Stimulated activated CD4-positive, alpha-beta T cell treated with anti-CD3 and anti-CD28 coated beads, Interleukin-2, amount 100 ng/mL, for 24 hours (primary cell): Measurements from ENCODE around the gene CRKL.
"Not testable (repeated sequence)": the region's sequence is repeated elsewhere in the genome, so short reads cannot be mapped to it uniquely, and the experiment has no call there.

Experiments used
- DNase-seq, 2 donors: peaks; one replicate each; pipeline ENCODE4 v3.0.0-alpha.2; 2020

CRKL gene

DNA sequence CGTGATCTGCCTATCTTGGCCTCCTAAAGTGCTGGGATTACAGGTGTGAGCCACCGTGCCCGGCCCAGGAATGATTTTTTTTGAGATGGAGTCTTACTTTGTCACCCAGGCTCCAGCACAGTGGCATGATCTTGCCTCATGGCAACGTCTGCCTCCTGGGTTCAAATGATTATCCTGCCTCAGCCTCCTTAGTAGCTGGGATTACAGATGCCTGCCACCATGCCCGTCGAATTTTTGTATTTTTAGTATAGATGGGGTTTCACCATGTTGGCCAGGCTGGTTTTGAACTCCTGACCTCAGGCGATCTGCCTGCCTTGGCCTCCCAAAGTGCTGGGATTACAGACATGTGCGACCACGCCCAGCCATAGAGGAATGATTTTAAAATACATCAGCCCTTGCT lies 17.8 kb downstream of the CRKL start:
- not testable (repeated sequence) for DNase-seq

DNA sequence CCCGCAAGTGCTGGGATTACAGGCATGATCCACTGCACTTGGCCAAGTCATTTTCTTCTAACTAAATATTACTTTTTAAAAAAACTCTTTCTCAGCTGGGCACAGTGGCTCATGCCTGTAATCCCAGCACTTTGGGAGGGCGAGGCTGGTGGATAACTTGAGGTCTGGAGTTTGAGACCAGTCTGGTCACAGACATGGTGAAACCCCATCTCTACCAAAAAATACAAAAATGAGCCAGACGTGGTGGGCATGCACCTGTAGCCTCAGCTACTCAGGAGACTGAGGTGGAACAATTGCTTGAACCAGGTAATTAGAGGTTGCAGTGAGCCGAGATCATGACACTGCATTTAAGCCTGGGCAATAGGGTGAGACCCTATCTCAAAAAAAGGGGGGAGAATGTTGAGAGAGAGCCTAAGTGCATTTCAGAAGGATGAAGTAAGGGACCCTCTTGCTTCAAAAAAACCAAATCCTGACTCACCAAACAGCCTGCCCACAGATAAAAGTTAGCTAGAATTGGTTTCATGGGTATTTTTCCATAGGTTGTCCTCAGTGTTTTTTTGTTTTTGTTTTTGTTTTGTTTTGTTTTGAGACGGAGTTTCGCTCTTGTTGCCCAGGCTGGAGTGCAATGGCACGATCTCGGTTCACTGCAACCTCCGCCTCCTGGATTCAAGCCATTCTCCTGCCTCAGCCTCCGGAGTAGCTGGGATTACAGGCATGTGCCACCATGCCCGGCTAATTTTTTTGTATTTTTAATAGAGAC lies 18.8 kb downstream of the CRKL start:
- not testable (repeated sequence) for DNase-seq

DNA sequence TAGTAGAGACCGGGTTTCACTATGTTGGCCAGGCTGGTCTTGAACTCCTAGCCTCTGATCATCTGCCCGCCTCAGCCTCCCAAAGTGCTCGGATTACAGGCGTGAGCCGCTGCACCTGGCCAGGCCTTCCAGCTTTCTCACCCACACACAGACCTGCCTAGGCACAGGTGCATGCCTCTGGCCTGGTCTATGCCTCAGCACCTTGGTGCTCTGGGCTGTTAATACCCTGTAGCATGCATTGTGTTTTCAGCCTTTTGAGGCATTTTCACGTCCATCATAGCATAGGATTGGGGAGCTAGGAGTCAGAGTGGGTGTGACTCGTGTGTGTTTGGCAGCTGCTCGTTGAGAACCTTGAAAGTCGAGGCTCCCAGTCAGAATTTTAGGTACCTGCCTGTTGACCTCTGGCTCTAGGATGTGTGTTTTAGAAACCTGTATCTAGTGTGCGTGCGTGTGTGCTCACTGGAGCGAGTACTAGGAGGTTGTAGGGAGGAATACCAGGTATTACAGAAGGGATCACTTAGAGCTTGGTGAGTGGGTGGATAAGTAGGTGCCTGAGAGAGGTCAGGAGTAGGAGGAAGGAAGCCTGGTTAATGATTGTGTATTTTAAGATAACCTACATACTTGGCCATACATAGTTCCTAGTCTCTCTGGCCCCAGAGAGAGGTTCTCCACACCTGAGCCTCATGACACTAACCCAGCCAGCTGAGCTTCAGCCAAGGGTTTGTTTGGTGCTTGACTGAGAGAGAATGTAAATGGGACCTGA lies 20.0 kb downstream of the CRKL start:
- DNase-seq = no peak

DNA sequence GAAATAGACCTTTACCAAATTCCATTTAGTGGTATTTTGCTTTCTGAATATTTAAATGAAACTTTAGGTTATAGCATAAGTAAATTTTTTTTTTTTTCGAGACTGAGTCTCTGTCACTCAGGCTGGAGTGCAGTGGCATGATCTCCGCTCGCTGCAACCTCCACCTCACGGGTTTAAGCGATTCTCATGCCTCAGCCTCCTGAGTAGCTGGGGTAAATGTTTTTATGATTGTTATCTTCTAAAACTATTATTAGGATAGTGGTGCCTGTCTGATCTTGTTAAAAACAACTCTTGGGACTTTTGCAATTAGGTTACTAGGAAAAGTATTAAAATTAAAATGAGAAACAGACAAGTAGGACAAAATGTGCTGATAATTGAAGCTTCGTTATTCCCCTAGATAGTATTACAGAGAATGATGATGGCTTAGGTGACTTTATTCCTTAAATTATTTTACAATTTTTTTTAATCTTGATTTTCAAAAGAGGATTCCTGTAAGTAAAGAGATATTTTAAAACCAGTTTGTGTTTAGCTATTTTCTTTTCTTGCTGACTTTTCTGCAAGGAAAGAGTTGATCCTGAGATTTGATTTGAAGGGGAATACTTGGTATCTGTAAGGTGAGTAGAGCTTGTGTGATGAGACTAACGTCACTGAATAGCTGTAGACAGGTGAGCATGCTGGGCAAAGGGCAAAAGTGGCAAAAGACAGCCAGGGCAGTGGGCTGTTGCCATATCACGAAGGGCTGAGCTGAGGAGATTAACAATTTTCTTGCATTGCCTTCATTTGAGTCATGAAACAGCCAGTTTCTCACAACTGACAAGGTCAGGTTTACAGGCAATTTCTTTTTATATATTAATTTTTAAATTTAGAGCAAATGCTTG lies 20.8 kb downstream of the CRKL start:
- DNase-seq = no peak

DNA sequence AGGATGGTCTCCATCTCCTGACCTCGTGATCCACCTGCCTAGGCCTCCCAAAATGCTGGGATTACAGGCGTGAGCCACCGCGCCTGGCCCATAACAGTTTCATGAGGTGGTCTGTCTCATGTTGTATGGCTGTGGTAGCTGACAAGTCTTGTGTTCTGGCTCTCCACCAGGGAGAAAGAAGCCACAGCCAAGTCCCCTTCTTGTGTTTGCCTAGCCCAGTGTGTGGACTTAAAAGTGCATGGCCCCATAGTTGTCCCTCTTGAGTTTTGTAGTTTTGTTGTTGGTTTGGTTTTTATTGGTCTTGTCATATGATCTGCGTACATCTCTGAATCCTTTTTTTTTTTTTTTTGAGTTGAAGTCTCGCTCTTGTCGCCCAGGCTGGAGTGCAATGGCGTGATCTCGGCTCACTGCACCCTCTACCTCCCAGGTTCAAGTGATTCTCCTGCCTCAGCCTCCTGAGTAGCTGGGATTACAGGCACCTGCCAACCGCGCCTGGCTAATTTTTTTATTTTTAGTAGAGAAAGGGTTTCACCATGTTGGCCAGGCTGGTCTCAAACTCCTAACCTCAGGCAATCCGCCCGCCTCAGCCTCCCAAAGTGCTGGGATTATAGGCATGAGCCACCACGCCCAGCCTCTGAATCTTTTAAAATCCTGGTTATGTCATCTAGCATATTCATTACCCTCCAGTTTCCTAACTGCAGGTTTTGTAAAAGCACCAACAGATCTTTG lies 22.4 kb downstream of the CRKL start:
- DNase-seq = not testable (repeated sequence)

DNA sequence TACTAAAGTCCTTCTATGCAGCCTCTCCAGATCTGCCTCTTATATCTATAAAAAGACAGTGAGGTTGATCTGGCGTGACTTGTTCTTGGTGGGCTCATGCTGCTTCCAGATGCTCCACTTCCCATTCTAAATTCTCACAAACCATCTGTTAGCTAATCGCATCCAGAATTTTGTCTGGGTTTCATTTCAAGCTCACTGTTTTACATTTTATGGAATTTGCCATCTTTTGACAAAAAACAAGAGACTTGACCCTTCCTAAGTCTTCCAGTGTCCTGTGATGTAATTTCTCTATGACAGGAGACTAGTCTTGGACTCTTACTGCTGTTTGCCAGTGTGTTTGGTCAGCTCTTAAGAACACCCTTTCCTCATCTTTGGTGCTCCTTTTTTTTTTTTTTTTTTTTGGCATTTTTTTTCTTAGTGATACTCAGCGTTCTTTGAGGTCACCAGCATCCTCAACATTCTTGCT lies 23.0 kb downstream of the CRKL start:
- DNase-seq = no peak

DNA sequence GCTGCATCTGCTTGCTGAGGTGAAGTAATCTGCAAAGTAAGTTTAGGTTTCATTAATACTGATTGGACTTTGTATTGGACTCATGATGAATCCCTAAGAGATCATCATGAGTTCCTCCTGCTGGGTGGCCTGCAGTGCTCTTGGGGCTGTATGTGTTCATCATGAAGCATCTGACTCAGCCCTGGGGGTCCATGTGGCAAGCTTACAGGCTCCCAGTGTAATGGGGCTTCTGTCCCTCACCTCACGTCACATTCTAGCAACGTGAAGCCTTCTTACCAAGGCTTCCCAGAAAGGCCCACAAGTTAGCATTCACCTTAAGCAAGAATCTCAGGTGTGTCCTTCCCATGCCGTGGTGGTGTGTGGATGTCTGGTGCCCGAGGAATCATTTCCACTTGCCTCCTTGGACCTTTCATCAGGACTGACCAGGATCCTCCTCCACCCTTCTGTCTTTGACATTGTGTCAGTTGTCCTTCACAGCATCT lies 23.7 kb downstream of the CRKL start:
- no peak for DNase-seq

DNA sequence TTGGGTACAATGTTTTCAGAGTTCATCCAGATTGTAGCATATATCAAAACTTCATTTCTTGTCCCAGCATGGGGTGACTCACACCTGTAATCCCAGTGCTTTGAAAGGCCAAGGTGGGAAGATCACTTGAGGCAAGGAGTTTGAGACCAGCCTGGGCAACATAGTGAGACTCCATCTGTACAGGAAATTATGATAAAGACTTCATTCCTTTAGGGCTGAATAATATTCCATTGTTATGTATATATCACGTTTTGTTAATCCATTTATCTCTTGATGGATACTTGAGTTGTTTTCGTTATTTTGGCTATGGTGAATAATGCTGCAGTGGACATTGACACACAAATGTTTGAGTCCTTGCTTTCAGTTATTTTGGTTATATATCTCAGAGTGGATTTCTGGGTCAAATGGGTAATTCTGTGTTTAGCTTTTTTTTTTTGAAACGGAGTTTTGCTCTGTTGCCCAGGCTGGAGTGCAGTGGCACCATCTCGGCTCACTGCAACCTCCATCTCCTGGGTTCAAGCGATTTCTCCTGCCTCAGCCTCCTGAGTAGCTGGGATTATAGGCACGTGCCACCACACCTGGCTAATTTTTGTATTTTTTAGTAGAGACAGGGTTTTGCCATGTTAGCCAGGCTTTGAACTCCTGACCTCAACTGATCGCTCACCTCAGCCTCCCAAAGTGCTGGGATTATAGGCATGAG lies 25.1 kb downstream of the CRKL start:
- DNase-seq = not testable (repeated sequence)

DNA sequence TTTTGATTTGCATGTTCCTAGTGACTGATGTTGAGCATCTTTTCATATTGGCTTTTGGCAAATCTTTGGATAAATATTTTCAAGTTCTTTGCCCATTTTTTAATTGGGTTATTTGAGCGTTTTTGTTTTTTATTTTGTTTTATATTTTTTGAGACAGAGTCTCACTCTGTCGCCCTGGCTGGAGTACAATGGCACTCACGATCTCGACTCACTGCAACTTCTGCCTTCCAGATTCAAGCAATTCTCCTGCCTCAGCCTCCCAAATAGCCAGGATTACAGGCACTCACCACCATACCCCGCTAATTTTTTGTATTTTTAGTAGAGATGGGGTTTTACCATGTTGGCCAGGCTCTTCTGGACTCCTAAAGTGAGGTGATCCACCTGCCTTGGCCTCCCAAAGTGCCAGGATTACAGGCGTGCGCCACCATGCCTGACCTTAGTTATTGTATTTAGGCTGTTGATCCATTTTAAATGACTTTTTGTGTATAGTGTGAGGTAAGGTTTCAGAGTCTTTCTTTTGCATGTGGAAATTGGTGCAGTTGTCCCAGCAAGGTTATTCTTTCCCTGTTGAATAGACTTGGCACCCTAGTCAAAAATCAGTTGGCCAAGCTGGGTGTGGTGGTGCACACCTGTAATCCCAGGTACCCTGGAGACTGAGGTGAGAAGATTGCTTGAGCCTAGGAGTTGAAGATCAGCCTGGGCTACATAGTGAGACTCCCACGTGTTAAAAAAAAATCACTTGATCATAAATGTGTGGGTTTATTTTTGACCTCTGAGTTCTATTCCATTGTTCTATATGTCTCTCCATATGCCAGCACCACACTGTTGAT lies 26.1 kb downstream of the CRKL start:
- no peak for DNase-seq

DNA sequence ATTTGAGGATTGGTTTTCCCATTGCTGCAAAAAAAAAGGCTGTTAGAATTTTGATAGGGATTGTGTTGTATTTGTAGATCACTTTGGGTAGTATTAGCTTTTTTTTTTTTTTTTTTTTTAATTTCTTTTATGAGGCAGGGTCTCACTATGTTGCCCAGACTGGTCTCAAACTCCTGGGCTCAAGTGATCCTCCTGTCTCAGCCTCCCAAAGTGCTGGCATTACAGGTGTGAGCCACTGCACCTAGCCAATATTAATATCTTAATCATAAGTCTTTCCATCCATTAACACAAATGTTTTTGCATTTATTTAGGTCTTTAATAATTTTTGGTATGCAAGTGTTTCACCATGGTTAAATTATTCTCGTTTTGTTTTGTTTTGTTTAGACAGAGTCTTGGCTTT lies 26.8 kb downstream of the CRKL start:
- DNase-seq = no peak

DNA sequence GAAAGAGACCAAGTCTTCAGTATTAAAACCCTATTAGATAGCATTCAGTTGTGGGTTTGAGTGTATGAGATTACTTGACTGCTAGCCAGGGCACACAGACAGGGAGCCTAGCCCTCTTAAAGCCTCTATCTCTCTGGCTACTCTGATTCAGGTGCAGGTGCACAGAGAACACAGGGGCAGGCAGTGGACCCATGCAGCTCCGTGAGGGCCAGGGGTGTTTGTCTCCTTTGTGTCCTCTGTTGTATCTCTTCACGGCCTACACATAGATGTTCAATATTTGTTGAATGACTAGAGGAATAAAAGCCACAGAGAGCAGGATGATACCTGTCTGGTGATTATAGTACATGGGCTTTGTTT lies 28.3 kb downstream of the CRKL start:
- no peak for DNase-seq

DNA sequence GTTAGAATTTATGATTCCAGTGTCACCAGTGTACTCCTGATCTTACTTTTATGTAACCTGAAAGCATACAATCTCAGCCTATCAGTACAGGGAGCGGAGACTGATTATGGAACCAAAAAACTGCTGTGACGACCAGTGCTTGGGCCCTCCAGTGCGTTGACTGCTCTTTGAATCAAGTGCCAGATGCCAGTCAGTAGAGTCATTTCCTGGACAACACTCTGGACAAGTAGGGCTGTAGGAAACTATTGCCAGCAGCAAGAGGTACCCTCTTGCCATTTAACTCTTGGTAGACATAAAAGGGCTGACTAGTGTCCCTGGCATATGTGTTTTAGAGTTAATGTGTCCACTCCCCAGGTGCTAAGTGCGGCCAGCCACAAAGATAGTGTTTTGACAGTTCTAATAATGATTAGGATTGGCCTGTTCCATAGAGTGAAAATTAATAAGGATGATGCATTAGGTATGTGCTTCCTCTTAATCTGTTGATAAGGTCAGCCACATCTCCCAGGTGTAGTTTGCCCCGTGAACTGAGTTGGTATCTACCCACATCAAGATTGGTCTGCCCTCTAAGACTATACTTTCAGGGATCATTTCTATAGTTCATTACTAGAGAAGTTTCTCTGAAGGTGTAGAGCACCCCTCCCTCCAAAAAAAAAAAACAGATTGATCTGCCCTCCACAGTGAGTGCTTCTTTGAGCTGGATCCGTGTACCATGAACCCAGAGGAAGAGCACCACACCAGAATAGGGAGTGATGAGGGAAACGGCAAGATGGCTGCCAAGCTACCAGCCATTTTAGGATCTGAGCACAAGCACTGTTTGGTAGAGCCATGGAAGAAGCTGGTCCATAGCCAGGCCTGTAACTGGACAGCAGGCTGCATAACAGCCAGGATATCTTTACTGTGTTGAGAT lies 29.1 kb downstream of the CRKL start:
- DNase-seq = no peak

DNA sequence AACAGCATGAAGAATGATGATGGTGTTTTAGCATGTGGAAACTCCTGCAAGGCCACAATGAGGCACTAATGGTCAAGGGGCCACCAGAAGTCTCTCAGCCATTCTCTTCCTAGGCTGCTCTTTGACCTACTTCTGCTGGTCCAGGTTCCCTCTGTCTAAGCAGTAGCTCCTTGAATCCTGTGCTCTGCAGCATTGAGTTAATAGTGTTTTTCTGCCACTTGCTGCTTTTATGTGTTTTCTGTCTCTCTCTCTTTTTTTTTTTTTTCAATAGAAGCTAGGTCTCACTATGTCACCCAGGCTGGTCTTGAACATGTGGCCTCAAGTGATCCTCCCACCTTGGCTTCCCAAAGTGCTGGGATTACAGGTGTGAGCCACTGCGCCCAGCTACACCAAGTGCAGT lies 29.8 kb downstream of the CRKL start:
- no peak for DNase-seq

DNA sequence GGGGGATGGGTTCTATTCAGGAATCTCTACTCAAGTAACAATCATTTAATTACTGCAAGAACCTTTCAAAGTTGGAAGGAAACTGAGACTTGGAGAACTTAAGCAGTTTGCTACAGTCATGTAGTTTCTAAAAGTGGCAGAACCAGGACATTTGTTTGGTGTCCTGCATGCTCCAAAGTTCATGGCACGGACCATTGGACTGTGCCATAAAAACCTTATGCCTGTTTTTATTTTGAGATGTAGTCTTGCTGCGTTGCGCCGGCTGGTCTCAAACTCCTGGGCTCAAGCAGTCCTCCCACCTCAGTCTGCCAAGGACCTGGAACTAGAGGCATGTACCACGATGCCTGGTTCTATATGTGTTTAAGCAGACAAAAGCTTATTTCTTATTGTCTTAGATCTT lies 31.2 kb downstream of the CRKL start:
- DNase-seq = no peak

DNA sequence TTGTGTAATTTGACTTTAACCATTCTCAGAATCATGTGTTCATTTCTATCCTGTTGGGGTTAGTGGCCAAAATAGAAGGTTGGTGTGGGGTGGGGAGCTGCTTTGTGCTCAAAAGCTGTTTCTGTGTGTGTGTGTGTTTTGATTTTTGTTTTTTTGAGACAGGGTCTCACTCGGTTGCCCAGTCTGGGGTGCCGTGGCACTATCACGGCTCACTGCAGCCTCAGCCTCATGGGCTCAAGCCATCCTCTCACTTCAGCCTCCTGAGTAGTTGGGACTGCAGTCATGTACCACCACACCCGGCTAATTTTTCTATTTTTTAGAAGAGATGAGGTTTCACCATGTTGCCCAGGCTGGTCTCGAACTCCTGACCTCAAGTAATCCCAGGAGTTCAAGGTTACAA lies 31.8 kb downstream of the CRKL start:
- no peak for DNase-seq

DNA sequence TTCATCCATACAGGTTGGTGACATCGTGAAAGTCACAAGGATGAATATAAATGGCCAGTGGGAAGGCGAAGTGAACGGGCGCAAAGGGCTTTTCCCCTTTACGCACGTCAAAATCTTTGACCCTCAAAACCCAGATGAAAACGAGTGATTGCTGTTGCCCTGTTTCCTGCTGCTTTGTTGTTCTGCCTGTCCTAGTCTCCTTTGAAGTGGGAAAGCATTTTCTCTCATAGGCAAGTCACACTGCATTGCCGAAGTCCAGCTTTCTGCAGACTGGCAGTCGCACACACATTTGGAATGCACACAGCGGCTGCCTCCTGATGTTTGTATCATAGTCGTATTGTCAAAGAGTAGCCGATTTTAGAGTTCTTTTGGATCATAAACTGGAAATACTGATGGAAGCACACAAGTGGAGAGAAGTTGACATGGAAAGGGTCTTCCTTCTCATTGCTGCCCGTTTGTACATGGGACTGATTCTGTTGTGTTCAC lies 32.5 kb downstream of the CRKL start:
- no peak for DNase-seq

DNA sequence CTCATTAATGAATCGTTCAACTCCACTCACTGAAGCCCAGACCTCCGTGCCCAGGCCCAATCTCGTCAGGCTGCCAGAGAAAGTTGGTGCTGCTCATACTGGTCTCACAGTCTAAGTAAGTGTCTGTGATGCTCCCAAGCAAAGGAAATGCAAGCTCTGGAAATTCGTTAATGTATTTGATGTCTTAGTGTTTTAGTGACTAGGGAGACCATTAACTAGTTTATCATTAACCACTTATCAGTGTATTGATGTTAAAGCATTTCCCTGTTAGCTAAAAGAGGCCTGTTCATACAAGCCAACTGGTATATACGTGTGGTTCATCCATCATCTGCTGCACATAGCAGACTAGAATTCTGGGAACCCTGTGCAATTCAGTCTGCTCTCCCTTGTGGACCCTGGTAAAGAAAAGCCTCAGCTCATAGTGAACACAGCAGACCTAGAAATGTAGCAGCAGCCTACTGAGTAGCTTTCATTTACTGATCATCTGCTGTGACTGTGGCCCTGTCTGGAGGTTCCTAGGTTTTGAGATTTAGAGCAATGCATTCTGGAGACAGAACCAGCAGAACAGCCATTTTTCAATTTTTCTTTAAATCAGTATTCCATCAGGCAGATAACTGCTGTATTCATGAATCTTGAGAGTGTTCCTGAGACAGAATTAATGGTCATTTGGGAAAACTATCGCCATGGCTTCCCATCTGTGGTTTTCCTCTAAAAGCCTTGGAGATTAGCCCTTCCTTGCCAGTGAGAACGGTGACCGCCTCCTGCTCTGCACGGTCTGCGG lies 34.1 kb downstream of the CRKL start:
- DNase-seq = no peak

DNA sequence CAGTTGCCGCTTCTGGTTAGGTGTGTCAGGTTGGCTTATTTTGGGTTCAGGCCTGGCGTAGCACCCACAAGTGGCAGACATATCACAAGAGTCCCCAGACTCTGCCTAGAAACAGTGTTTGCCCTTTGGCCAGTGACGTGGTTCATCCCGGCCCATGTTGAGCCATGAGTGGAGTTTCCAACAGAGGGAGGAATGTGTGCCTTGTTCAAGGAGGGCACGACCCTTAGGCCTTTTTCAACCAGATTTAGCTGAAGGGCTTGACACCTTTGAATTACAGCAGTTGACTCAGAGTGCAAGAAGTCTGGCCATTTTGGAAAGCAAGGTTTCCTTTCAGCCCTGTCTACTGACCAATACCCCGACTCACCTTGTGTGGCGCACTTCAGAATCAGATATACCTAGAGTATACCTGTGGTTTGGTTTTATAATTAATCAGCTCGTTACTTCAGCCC lies 34.7 kb downstream of the CRKL start:
- no peak for DNase-seq
